Adrenal gland (tissue), 12 donors: ENCODE data around the gene LRP1B. TPM values are rescaled to one million over a fixed set of nuclear protein-coding genes. Genes with fewer than 3 reads are reported as not detected.
"Not testable (repeated sequence)": the region's sequence is repeated elsewhere in the genome, so short reads cannot be mapped to it uniquely, and the experiment has no call there.

Experiments
- DNase-seq, 7 donors: peaks; one replicate each; pipeline ENCODE4 v3.0.0-alpha.2; 2019 to 2020
- H3K27ac ChIP-seq, 5 donors: fragments of 200-600 bp; sonication (generic) in 4 of 5; 1 replicate in 3 of 5; 2 replicates in 2 of 5; pipeline versions ENCODE4 v1.5.1 to v1.8.0; 2016 to 2020; ENCODE audit warnings: mild to moderate bottlenecking in 1 of 5
- H3K27me3 ChIP-seq: fragments of 200-600 bp; 2 replicates; pipeline ENCODE4 v1.8.0; 2021
- H3K36me3 ChIP-seq, 2 donors: fragments of 200-600 bp; replicated peaks in 1 of 2; 1 replicate in 1 of 2; 2 replicates in 1 of 2; pipeline versions ENCODE4 v1.5.1 to v1.8.0; 2018 to 2022
- H3K4me1 ChIP-seq, 2 donors: fragments of 200-600 bp; replicated peaks in 1 of 2; 1 replicate in 1 of 2; 2 replicates in 1 of 2; pipeline versions ENCODE4 v1.5.1 to v1.8.0; 2018 to 2021
- H3K4me3 ChIP-seq, 4 donors: fragments of 200-600 bp; sonication (generic) in 3 of 4; one replicate each; pipeline ENCODE4 v1.5.1; 2016 to 2018
- H3K9me3 ChIP-seq, 3 donors: fragments of 200-600 bp; sonication (generic) in 1 of 3; replicated peaks in 1 of 3; 1 replicate in 2 of 3; 2 replicates in 1 of 3; pipeline versions ENCODE4 v1.5.1 to v1.8.0; 2016 to 2021
- CTCF ChIP-seq, 6 experiments: fragments of 450-650 bp in 4 of 6; fragments of 200-600 bp in 2 of 6; sonication (generic) in 1 of 6; IDR thresholded peaks; 1 replicate in 5 of 6; 2 replicates in 1 of 6; pipeline versions ENCODE4 v1.5.1 to v1.8.0; 2016 to 2021; ENCODE audit warnings: antibody characterized with exemption in 6 of 6, mild to moderate bottlenecking in 2 of 6, moderate library complexity in 1 of 6
- POLR2A ChIP-seq, 2 donors: fragments of 450-650 bp; IDR thresholded peaks; one replicate each; pipeline ENCODE4 v1.6.1; 2017; ENCODE audit warnings: antibody characterized with exemption in 2 of 2, mild to moderate bottlenecking in 2 of 2, moderate library complexity in 1 of 2
- WGBS, 4 donors: extraction: QIAGEN DNeasy Blood & Tissue Kit in 2 of 4; methylation state at CpG; one replicate each; pipeline versions ENCODE4 v1.1.5 to v1.1.7; 2013 to 2017; 5-methylcytosine and 5-hydroxymethylcytosine counted together
- intact Hi-C, 2 donors: fragments of 100-400 bp; cut with DNase I; formaldehyde crosslinking; loops; one replicate each; pipeline versions ENCODE4 v1.14.1 to v1.15.0; 2022 to 2023
- polyA plus RNA-seq, 3 donors: library from polyadenylated mRNA; stranded (reverse); fragments of 200-250 nt in 2 of 3; fragments of 350-450 nt in 1 of 3; fragmentation: Illumina TruSeq in 1 of 3; extraction: RNeasy Lipid Tissue Mini Kit (QIAGEN cat#74804) in 1 of 3; gene quantifications; one replicate each; pipeline ENCODE4 v1.2.3, GENCODE V29; 2013 to 2014
- total RNA-seq, 9 donors: library from RNA; depleted of rRNA in 4 of 9; stranded (reverse); fragments of >200 nt in 4 of 9; fragments of 120-200 nt in 1 of 9; fragmentation: NEBNext Ultra II Directional in 1 of 9; extraction: Animal tissue kit (Norgen Biotek cat#: 25700) in 1 of 9; gene quantifications; one replicate each; pipeline versions ENCODE4 v1.1.0 to v1.2.4, GENCODE V29; 2013 to 2023
- donor health status: healthy with polysubstance abuse.
- donor health status: Bipolar disorder and iron deficiency.
- donor health status: DM: yes; HTN: yes; CAD: no.
- donor health status: DM: no; HTN: no; CAD: no.
- donor health status: DM: no; HTN: no; CAD: no.
- donor health status: DM: yes; HTN: yes; CAD: no.

LRP1B gene
- total and polyA plus RNA-seq, 12 donors: 0.84 to 5.4 (median 2.1) TPM

- TF ChIP-seq POLR2A (IDR thresholded peaks at IDR 0.05): no peak
- Histone ChIP-seq H3K36me3 (no peaks in the 10 kb centered on the region), H3K9me3 (peaks cover 0 to 8% (median 0%) of the 10 kb centered on the region in 3 donors), H3K27me3 (no peaks in the 10 kb centered on the region), H3K4me3 (no peak overlapping the region), H3K27ac (no peak overlapping the region), H3K4me1 (no peaks in the 10 kb centered on the region)
- WGBS, 4 donors: 78 to 88% (median 85%) methylated on average over 4 of the region's 4 CpGs
- no peak for DNase-seq
- intact Hi-C loops: no loop called here
Observed at GRCh38 chr2:140348826-140349225, 1782.0 kb downstream of the LRP1B start.

- H3K4me3 ChIP-seq: no peak overlapping the region
- H3K4me1 ChIP-seq: no peaks in the 10 kb centered on the region
- TF ChIP-seq POLR2A (IDR thresholded peaks at IDR 0.05) (no peak), CTCF (IDR thresholded peaks at IDR 0.05) (no peak)
- no peak for DNase-seq
- H3K27me3 ChIP-seq: no peaks in the 10 kb centered on the region
- WGBS, 4 donors: 81 to 88% (median 84%) methylated on average over 1 of the region's 1 CpG
- no peak overlapping the region for H3K27ac ChIP-seq
- intact Hi-C loops: no loop called here
- H3K36me3 ChIP-seq: no peaks in the 10 kb centered on the region
- peaks cover 0 to 8% (median 0%) of the 10 kb centered on the region in 3 donors for H3K9me3 ChIP-seq
Observed at GRCh38 chr2:140344838-140345237, 1786.0 kb downstream of the LRP1B start.

GRCh38 chr2:140344266-140344665 is 1786.5 kb downstream of the LRP1B start:
- H3K9me3 ChIP-seq, H3K27ac ChIP-seq, H3K36me3 ChIP-seq, H3K4me3 ChIP-seq, intact Hi-C loops, H3K27me3 ChIP-seq, H3K4me1 ChIP-seq, DNase-seq: not testable (repeated sequence)
- 89 to 100% (median 93%) methylated on average over 1 of the region's 1 CpG for WGBS, 4 donors

- intact Hi-C loops: no loop called here
- TF ChIP-seq POLR2A (IDR thresholded peaks at IDR 0.05): no peak
- no peak for TF ChIP-seq CTCF (IDR thresholded peaks at IDR 0.05)
- no peak overlapping the region for H3K27ac ChIP-seq
- H3K9me3 ChIP-seq: no peaks in the 10 kb centered on the region
- WGBS, 4 donors: 36 to 45% (median 40%) methylated on average over 1 of the region's 1 CpG
- no peaks in the 10 kb centered on the region for H3K27me3 ChIP-seq
- H3K36me3 ChIP-seq: no peaks in the 10 kb centered on the region
- no peak overlapping the region for H3K4me3 ChIP-seq
- DNase-seq: no peak
- no peaks in the 10 kb centered on the region for H3K4me1 ChIP-seq
Observed at GRCh38 chr2:140338795-140339194, 1792.0 kb downstream of the LRP1B start.

GRCh38 chr2:140337061-140337460 is 1793.8 kb downstream of the LRP1B start:
- no peaks in the 10 kb centered on the region for H3K9me3 ChIP-seq
- no peaks in the 10 kb centered on the region for H3K4me1 ChIP-seq
- WGBS, 4 donors: 89 to 95% (median 91%) methylated on average over 4 of the region's 4 CpGs
- intact Hi-C loops: no loop called here
- DNase-seq: no peak
- H3K36me3 ChIP-seq: no peaks in the 10 kb centered on the region
- TF ChIP-seq CTCF (IDR thresholded peaks at IDR 0.05) (no peak), POLR2A (IDR thresholded peaks at IDR 0.05) (no peak)
- H3K27me3 ChIP-seq: no peaks in the 10 kb centered on the region
- H3K27ac ChIP-seq: no peak overlapping the region
- no peak overlapping the region for H3K4me3 ChIP-seq
